Vagina (tissue), 2 donors: Measurements from ENCODE around the gene WDR38.

Experiments
- CTCF ChIP-seq, 3 experiments: fragments of 450-650 bp in 2 of 3; fragments of 200-600 bp in 1 of 3; sonication (generic) in 1 of 3; IDR thresholded peaks; one replicate each; pipeline ENCODE4 v1.5.1; 2017 to 2019; ENCODE audit warnings: antibody characterized with exemption in 3 of 3, mild to moderate bottlenecking in 2 of 3, moderate library complexity in 2 of 3
- POLR2A ChIP-seq, 2 donors: fragments of 450-650 bp; IDR thresholded peaks; one replicate each; pipeline ENCODE4 v1.6.1; 2017; ENCODE audit warnings: antibody characterized with exemption in 2 of 2, mild to moderate bottlenecking in 2 of 2, moderate library complexity in 2 of 2
- POLR2AphosphoS5 ChIP-seq, 2 donors: sonication (generic); formaldehyde crosslinking; IDR thresholded peaks; one replicate each; pipeline ENCODE4 v1.9.0; 2017; ENCODE audit warnings: antibody characterized with exemption in 2 of 2, mild to moderate bottlenecking in 2 of 2, low read depth in 1 of 2; ENCODE audit not compliant: insufficient read depth in 1 of 2

- no peak for TF ChIP-seq POLR2A (IDR thresholded peaks at IDR 0.05)
- no peak for TF ChIP-seq CTCF (IDR thresholded peaks at IDR 0.05)
- no peak for TF ChIP-seq POLR2AphosphoS5 (IDR thresholded peaks at IDR 0.05; ENCODE audit: insufficient read depth in 1 of 2, low read depth in 1 of 2)
Observed at GRCh38 chr9:124805186-124805585, 48.1 kb upstream of the WDR38 start.
